Measurements from ENCODE around the gene RAB28.

DNA sequence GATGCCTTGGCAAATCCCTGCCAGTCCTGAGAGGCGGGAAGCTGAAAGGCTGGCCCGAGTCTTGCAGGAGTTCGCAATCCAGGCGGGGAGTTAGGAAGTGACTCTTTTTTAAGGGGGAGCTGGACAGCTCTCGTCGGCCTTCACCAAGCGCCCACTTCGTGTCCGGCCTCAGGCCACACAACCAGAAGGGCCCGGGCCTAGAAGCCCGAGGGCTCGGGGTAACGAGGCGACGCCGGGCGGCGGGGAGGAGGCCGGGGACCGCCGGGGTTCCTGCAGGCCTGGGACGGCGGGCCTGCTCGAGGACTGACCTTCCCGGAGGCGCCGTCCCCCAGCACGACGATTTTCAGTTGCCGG is 395 bp downstream of the RAB28 start:
- TF ChIP-seq, protein P1, sequence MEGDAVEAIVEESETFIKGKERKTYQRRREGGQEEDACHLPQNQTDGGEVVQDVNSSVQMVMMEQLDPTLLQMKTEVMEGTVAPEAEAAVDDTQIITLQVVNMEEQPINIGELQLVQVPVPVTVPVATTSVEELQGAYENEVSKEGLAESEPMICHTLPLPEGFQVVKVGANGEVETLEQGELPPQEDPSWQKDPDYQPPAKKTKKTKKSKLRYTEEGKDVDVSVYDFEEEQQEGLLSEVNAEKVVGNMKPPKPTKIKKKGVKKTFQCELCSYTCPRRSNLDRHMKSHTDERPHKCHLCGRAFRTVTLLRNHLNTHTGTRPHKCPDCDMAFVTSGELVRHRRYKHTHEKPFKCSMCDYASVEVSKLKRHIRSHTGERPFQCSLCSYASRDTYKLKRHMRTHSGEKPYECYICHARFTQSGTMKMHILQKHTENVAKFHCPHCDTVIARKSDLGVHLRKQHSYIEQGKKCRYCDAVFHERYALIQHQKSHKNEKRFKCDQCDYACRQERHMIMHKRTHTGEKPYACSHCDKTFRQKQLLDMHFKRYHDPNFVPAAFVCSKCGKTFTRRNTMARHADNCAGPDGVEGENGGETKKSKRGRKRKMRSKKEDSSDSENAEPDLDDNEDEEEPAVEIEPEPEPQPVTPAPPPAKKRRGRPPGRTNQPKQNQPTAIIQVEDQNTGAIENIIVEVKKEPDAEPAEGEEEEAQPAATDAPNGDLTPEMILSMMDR (optimal IDR thresholded peaks at IDR 0.05 in 1 of 3, IDR thresholded peaks at IDR 0.05 in 1 of 3, conservative IDR thresholded peaks at IDR 0.05 in 1 of 3; ENCODE audit: extremely low read depth in 1 of 3, insufficient read depth in 2 of 3, low read length in 3 of 3), result no peak
- no peak for TF ChIP-seq EZH2 (IDR thresholded peaks at IDR 0.05; ENCODE audit: low read length)
